PC-3 (cell line): ENCODE results near the gene GLI3. TPM values are rescaled to one million over a fixed set of nuclear protein-coding genes. Genes with fewer than 3 reads are reported as not detected.
A peak's percentile ranks its signal among the peaks of the same experiment; 100 is the strongest.

Source experiments
- ATAC-seq: fragments of 200-7000 bp; cut with Tn5 transposase; 2 replicates; pipeline ENCODE4 v1.9.1; 2020; ENCODE audit warnings: mild to moderate bottlenecking, moderate library complexity
- BruUV-seq: library from RNA; stranded (reverse); fragments of 400-500 nt; replicated peaks from 2 replicates; lab custom pipeline; 2021; lab: Mats Ljungman, UMichigan
- CTCF ChIA-PET: fragments of 300-600 bp; sonication (Branson Sonifier 250); formaldehyde crosslinking; loops from one replicate; lab custom pipeline; 2022; ENCODE audit warnings: antibody characterized with exemption; lab: Charles Lee
- POLR2A ChIA-PET: fragments of 300-600 bp; sonication (Branson Sonifier 250); formaldehyde crosslinking; loops from one replicate; lab custom pipeline; 2022; ENCODE audit warnings: antibody characterized with exemption; ENCODE audit not compliant: unreplicated experiment; lab: Charles Lee
- DNase-seq: peaks from one replicate; pipeline ENCODE4 v3.0.0-alpha.2; 2015
- H2AFZ ChIP-seq: fragments of 300-600 bp; sonication (generic); 2 replicates; pipeline ENCODE4 v1.6.0; 2016; ENCODE audit warnings: antibody characterized with exemption, low read length
- H3F3A ChIP-seq: fragments of 300-600 bp; sonication (generic); one replicate; pipeline ENCODE4 v1.6.0; 2017; ENCODE audit warnings: antibody characterized with exemption, low read length, control low read depth, mild to moderate bottlenecking; ENCODE audit not compliant: unreplicated experiment
- H3K27ac ChIP-seq: fragments of 300-600 bp; sonication (generic); 2 replicates; pipeline ENCODE4 v1.5.1; 2016; ENCODE audit warnings: mild to moderate bottlenecking, low read length
- H3K27me3 ChIP-seq: fragments of 300-600 bp; sonication (generic); 2 replicates; pipeline ENCODE4 v1.6.1; 2016; ENCODE audit warnings: low read length, mixed read lengths
- H3K36me3 ChIP-seq: fragments of 300-600 bp; sonication (generic); 2 replicates; pipeline ENCODE4 v1.6.1; 2016; ENCODE audit warnings: low read depth, mixed run types, low read length, mixed read lengths
- H3K4me1 ChIP-seq: fragments of 300-600 bp; sonication (generic); 2 replicates; pipeline ENCODE4 v1.5.1; 2016; ENCODE audit warnings: low read length; ENCODE audit not compliant: insufficient read depth
- H3K4me2 ChIP-seq: fragments of 300-600 bp; sonication (generic); 2 replicates; pipeline ENCODE4 v1.6.0; 2016; ENCODE audit warnings: low read length
- H3K4me3 ChIP-seq: fragments of 300-600 bp; sonication (generic); 2 replicates; pipeline ENCODE4 v1.5.1; 2016; ENCODE audit warnings: mild to moderate bottlenecking, low read length, mixed read lengths
- H3K79me2 ChIP-seq: fragments of 300-600 bp; sonication (generic); 2 replicates; pipeline ENCODE4 v1.6.1; 2017; ENCODE audit warnings: low read length, mixed read lengths
- H3K9ac ChIP-seq: fragments of 300-600 bp; sonication (generic); 2 replicates; pipeline ENCODE4 v1.6.0; 2016; ENCODE audit warnings: mild to moderate bottlenecking, low read length
- H3K9me2 ChIP-seq: fragments of 300-600 bp; sonication (generic); replicated peaks from 2 replicates; pipeline ENCODE4 v1.6.1; 2016; ENCODE audit warnings: mixed run types, low read length, mixed read lengths
- H3K9me3 ChIP-seq: fragments of 300-600 bp; sonication (generic); 2 replicates; pipeline ENCODE4 v1.6.1; 2016; ENCODE audit warnings: low read length, mixed read lengths
- H4K20me1 ChIP-seq: fragments of 300-600 bp; sonication (generic); 2 replicates; pipeline ENCODE4 v1.6.1; 2016; ENCODE audit warnings: low read length, mixed read lengths
- EZH2 ChIP-seq: fragments of 300-600 bp; sonication (generic); IDR thresholded peaks from one replicate; pipeline ENCODE4 v1.6.1; 2017; ENCODE audit warnings: antibody characterized with exemption, mild to moderate bottlenecking, low read length; ENCODE audit not compliant: unreplicated experiment
- EZH2phosphoT487 ChIP-seq: fragments of 300-600 bp; sonication (generic); IDR thresholded peaks from 2 replicates; pipeline ENCODE4 v1.6.1; 2018; ENCODE audit warnings: mild to moderate bottlenecking, antibody characterized with exemption, low read length, borderline replicate concordance
- intact Hi-C: fragments of 100-400 bp; cut with micrococcal nuclease; formaldehyde crosslinking; loops from 2 replicates; pipeline ENCODE4 v1.9.0; 2023
- total RNA-seq: library from RNA; depleted of rRNA; stranded (reverse); fragments of >200 nt; gene quantifications from 2 replicates; pipeline ENCODE4 v1.2.3, GENCODE V29; 2014
- TF ChIP-seq, protein P1 (sequence below): fragments of 300-600 bp; sonication (generic); conservative IDR thresholded peaks from 2 replicates; pipeline ENCODE4 v1.5.1; 2017; ENCODE audit warnings: antibody characterized with exemption, low read depth, mild to moderate bottlenecking, low read length

GLI3 gene
- total RNA-seq, 1 experiment from 2014 or later = 3.5 TPM

DNA sequence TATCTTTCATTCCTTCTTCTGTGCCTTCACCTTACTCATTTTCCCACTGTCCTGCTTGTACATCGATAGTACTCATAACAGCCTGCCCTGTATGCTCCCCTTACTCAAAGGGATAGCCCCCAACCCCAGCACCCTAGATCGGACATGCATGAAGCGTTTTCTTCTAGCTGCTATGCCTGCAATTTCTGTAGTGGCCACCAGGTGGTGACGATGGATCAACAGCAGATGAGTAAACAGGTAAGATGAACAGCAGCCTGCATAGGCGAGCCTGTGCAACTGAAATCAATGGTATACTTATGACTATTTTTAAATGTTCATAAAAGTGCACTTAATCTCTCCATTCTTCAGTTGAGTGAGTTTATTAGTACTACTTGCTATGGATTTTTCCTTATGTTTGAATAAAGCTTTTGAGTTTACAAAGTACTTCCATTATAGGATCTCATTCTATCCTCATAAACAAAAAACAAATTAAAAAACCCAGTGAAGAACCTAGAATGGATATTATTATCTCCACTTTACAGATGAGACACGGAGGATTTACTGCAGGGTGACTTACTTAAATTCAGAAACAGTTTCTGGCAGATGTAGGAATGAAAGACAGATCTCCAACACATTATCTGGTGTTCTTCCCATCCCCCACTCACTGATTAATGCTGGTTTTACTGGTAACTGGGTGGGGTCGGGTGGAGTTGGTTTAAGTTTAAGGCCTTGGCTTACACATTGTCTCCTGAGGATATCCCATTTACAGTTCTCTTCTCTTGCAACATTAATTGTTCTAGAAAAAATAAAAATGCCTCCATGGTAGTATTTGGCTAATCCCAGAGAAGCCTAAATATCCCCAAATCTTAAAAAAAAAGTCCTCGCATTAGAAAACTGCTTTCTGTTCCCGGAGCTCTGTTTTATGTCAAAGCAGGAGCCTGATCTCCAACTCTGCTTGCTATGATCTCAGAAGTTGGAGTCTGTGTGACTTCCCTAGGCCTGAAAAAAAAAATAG, 222.1 kb downstream of the GLI3 start:
- DNase-seq (peak; percentile 79), ATAC-seq (peak; percentile 83)
- H2AFZ ChIP-seq = no peak overlapping the region
- H3K36me3 ChIP-seq = no peaks in the 10 kb centered on the region; the same call in 1 of the 2 replicates
- no peak overlapping the region for H3K9ac ChIP-seq
- no peaks in the 10 kb centered on the region for H3F3A ChIP-seq
- H3K4me3 ChIP-seq = no peak overlapping the region
- no peaks in the 10 kb centered on the region for H3K9me2 ChIP-seq
- 0 out of 2 replicates have a peak overlapping the region, but pooled peaks have one; percentile 10 for H3K4me2 ChIP-seq
- ChIA-PET POLR2A (interaction anchor here (0.6 kb wide), 2 partner anchors 92 to 115 kb away, joined by 3 to 4 read pairs; no protein-coding TSS in a partner anchor), CTCF (interaction anchor here (0.6 to 1.4 kb wide), 3 partner anchors 19 to 458 kb away, joined by 3 to 5 read pairs (median 4); no protein-coding TSS in a partner anchor)
- BruUV-seq = no TSS peak
- H3K27me3 ChIP-seq = no peaks in the 10 kb centered on the region
- H3K4me1 ChIP-seq = peaks cover 11% of the 10 kb centered on the region
- intact Hi-C loops = loop anchor here (1.0 to 10.0 kb wide), 5 partner anchors 33 to 820 kb away; no protein-coding TSS in a partner anchor
- no peaks in the 10 kb centered on the region for H3K9me3 ChIP-seq
- H4K20me1 ChIP-seq = no peaks in the 10 kb centered on the region
- no peaks in the 10 kb centered on the region for H3K79me2 ChIP-seq
- TF ChIP-seq, protein P1, sequence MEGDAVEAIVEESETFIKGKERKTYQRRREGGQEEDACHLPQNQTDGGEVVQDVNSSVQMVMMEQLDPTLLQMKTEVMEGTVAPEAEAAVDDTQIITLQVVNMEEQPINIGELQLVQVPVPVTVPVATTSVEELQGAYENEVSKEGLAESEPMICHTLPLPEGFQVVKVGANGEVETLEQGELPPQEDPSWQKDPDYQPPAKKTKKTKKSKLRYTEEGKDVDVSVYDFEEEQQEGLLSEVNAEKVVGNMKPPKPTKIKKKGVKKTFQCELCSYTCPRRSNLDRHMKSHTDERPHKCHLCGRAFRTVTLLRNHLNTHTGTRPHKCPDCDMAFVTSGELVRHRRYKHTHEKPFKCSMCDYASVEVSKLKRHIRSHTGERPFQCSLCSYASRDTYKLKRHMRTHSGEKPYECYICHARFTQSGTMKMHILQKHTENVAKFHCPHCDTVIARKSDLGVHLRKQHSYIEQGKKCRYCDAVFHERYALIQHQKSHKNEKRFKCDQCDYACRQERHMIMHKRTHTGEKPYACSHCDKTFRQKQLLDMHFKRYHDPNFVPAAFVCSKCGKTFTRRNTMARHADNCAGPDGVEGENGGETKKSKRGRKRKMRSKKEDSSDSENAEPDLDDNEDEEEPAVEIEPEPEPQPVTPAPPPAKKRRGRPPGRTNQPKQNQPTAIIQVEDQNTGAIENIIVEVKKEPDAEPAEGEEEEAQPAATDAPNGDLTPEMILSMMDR = peak; percentile 95
- TF ChIP-seq EZH2 = no peak
- H3K27ac ChIP-seq = no peak overlapping the region; the same call in 1 of the 2 replicates

DNA sequence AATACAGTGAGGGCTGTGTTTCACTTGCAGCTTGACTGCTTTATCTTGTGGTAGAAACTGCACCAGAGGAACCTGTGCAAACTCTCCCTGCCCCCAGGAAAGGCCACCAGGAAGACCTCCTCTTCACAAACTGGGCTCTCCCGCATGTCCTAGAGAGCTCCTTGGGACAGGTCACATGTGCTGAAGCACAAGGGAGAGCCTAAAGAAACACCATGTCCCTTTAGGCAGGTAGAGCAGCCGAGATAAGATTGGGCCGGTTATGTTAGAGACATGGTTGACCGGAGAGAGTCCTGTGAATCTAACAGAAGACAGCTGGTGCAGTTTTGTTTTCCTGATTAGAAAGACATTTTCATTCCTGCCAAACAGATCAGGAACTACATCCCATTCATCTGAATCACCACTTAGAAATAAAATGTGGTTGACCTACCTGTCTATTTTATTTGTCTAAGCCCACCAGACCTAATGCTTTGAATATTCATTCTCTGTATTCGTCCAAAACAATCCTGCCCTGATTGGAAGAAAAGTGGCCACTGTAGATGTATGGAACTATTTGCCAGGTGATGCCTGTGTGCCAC, 224.1 kb downstream of the GLI3 start:
- H3K9me2 ChIP-seq = no peaks in the 10 kb centered on the region
- TF ChIP-seq, protein P1 = no peak
- TF ChIP-seq EZH2 (no peak), EZH2phosphoT487 (no peak)
- H2AFZ ChIP-seq = no peak overlapping the region
- DNase-seq (peak; percentile 44), ATAC-seq (no peak)
- no TSS peak for BruUV-seq
- H3K79me2 ChIP-seq = no peaks in the 10 kb centered on the region
- ChIA-PET POLR2A (no interaction called here), CTCF (no interaction called here)
- no peak overlapping the region for H3K4me3 ChIP-seq
- no peak overlapping the region for H3K27ac ChIP-seq
- intact Hi-C loops = loop anchor here (5.0 to 10.0 kb wide), 2 partner anchors 219 to 822 kb away; no protein-coding TSS in a partner anchor
- no peaks in the 10 kb centered on the region for H3K27me3 ChIP-seq
- no peaks in the 10 kb centered on the region for H3K9me3 ChIP-seq
- no peaks in the 10 kb centered on the region for H3F3A ChIP-seq
- no peak overlapping the region for H3K4me2 ChIP-seq
- peaks cover 11% of the 10 kb centered on the region for H3K4me1 ChIP-seq
- H3K9ac ChIP-seq = no peak overlapping the region
- H4K20me1 ChIP-seq = no peaks in the 10 kb centered on the region
- H3K36me3 ChIP-seq = no peaks in the 10 kb centered on the region; the same call in 1 of the 2 replicates
